ENCODE measurements around the gene EID2B.

- TF ChIP-seq, protein P1, sequence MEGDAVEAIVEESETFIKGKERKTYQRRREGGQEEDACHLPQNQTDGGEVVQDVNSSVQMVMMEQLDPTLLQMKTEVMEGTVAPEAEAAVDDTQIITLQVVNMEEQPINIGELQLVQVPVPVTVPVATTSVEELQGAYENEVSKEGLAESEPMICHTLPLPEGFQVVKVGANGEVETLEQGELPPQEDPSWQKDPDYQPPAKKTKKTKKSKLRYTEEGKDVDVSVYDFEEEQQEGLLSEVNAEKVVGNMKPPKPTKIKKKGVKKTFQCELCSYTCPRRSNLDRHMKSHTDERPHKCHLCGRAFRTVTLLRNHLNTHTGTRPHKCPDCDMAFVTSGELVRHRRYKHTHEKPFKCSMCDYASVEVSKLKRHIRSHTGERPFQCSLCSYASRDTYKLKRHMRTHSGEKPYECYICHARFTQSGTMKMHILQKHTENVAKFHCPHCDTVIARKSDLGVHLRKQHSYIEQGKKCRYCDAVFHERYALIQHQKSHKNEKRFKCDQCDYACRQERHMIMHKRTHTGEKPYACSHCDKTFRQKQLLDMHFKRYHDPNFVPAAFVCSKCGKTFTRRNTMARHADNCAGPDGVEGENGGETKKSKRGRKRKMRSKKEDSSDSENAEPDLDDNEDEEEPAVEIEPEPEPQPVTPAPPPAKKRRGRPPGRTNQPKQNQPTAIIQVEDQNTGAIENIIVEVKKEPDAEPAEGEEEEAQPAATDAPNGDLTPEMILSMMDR (IDR thresholded peaks at IDR 0.05): no peak
- no peak for TF ChIP-seq POLR2A (IDR thresholded peaks at IDR 0.05)
Observed at GRCh38 chr19:39509233-39509632, 23.4 kb downstream of the EID2B start.
